RWPE2 (cell line): Measurements from ENCODE around the gene PSMD11.

ENCODE experiments used
- ATAC-seq: fragments of 200-7000 bp; cut with Tn5 transposase; 3 replicates; pipeline ENCODE4 v1.9.1; 2021; ENCODE audit warnings: low read depth
- DNase-seq: peaks from one replicate; pipeline ENCODE4 v3.0.0-alpha.2; 2020; ENCODE audit warnings: low spot score
- H3K27ac ChIP-seq: fragments of 450-650 bp; 2 replicates; pipeline ENCODE4 v1.5.1; 2017; ENCODE audit warnings: mild to moderate bottlenecking; ENCODE audit not compliant: poor library complexity, severe bottlenecking
- H3K27me3 ChIP-seq: fragments of 250-450 bp; sonication (Bioruptor Pico); 2 replicates; pipeline ENCODE4 v1.5.1; 2021; ENCODE audit warnings: mild to moderate bottlenecking, moderate library complexity; ENCODE audit not compliant: insufficient read depth, poor library complexity, severe bottlenecking
- H3K36me3 ChIP-seq: fragments of 250-450 bp; sonication (Bioruptor Pico); 2 replicates; pipeline ENCODE4 v1.5.1; 2020; ENCODE audit warnings: low read depth, mild to moderate bottlenecking, moderate library complexity
- H3K4me1 ChIP-seq: fragments of 250-450 bp; sonication (Bioruptor Pico); 2 replicates; pipeline ENCODE4 v1.5.1; 2021; ENCODE audit warnings: mild to moderate bottlenecking, moderate library complexity; ENCODE audit not compliant: insufficient read depth, poor library complexity, severe bottlenecking
- H3K4me3 ChIP-seq: fragments of 250-450 bp; sonication (Bioruptor Pico); 2 replicates; pipeline ENCODE4 v1.5.1; 2021; ENCODE audit warnings: mild to moderate bottlenecking, moderate library complexity; ENCODE audit not compliant: severe bottlenecking
- H3K9me3 ChIP-seq: fragments of 250-450 bp; sonication (Bioruptor Pico); 2 replicates; pipeline ENCODE4 v1.5.1; 2021; ENCODE audit warnings: mild to moderate bottlenecking, moderate library complexity; ENCODE audit not compliant: severe bottlenecking
- TF ChIP-seq, protein P1 (sequence below): fragments of 450-650 bp; IDR thresholded peaks from one replicate; pipeline ENCODE4 v1.5.1; 2017; ENCODE audit warnings: mild to moderate bottlenecking, moderate library complexity; ENCODE audit not compliant: poor library complexity, severe bottlenecking

The PSMD11 gene

DNA sequence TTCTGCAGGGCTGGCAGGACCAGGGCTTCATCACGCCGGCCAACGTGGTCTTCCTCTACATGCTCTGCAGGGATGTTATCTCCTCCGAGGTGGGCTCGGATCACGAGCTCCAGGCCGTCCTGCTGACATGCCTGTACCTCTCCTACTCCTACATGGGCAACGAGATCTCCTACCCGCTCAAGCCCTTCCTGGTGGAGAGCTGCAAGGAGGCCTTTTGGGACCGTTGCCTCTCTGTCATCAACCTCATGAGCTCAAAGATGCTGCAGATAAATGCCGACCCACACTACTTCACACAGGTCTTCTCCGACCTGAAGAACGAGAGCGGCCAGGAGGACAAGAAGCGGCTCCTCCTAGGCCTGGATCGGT is 43.9 kb downstream of the PSMD11 start:
- Histone ChIP-seq H3K4me1 (no peaks in the 10 kb centered on the region), H3K36me3 (peaks cover 13% of the 10 kb centered on the region), H3K4me3 (no peak overlapping the region), H3K9me3 (no peaks in the 10 kb centered on the region), H3K27ac (no peak overlapping the region), H3K27me3 (no peaks in the 10 kb centered on the region)
- TF ChIP-seq, protein P1, sequence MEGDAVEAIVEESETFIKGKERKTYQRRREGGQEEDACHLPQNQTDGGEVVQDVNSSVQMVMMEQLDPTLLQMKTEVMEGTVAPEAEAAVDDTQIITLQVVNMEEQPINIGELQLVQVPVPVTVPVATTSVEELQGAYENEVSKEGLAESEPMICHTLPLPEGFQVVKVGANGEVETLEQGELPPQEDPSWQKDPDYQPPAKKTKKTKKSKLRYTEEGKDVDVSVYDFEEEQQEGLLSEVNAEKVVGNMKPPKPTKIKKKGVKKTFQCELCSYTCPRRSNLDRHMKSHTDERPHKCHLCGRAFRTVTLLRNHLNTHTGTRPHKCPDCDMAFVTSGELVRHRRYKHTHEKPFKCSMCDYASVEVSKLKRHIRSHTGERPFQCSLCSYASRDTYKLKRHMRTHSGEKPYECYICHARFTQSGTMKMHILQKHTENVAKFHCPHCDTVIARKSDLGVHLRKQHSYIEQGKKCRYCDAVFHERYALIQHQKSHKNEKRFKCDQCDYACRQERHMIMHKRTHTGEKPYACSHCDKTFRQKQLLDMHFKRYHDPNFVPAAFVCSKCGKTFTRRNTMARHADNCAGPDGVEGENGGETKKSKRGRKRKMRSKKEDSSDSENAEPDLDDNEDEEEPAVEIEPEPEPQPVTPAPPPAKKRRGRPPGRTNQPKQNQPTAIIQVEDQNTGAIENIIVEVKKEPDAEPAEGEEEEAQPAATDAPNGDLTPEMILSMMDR, result no peak
- no peak for ATAC-seq
- DNase-seq, result no peak

DNA sequence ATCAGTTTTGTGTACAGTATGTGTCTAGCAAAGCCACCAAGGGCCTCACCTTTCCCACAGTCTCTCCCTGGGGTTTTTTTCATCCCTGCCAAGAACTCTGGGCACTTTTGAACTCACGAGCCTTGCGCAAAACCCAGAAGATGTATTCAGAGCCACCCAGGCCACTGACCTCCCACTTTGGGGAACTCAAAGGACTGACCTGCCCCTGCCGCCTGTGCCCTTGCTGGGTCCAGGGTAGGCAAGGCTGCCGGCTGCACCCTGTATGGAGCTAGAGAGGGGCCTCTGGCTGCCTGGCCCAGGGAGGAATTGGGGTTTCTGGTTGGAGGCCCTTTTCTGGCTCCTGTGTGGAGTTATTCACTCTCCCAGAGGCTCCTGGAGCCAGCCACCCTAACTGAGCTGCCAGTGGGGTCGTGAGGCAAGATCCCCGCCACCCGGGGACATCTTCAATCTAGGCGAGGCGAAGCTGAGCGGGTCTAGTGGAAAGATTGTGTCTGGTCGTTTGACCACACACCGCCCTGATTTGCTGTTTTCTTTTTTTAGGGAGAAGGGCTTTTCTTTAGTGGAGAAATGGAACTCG is 44.4 kb downstream of the PSMD11 start:
- no peaks in the 10 kb centered on the region for H3K9me3 ChIP-seq
- H3K4me1 ChIP-seq, result no peaks in the 10 kb centered on the region
- H3K4me3 ChIP-seq, result no peak overlapping the region
- TF ChIP-seq, protein P1, result no peak
- H3K27ac ChIP-seq, result no peak overlapping the region
- DNase-seq, result no peak
- ATAC-seq, result no peak
- peaks cover 13% of the 10 kb centered on the region for H3K36me3 ChIP-seq
- no peaks in the 10 kb centered on the region for H3K27me3 ChIP-seq

DNA sequence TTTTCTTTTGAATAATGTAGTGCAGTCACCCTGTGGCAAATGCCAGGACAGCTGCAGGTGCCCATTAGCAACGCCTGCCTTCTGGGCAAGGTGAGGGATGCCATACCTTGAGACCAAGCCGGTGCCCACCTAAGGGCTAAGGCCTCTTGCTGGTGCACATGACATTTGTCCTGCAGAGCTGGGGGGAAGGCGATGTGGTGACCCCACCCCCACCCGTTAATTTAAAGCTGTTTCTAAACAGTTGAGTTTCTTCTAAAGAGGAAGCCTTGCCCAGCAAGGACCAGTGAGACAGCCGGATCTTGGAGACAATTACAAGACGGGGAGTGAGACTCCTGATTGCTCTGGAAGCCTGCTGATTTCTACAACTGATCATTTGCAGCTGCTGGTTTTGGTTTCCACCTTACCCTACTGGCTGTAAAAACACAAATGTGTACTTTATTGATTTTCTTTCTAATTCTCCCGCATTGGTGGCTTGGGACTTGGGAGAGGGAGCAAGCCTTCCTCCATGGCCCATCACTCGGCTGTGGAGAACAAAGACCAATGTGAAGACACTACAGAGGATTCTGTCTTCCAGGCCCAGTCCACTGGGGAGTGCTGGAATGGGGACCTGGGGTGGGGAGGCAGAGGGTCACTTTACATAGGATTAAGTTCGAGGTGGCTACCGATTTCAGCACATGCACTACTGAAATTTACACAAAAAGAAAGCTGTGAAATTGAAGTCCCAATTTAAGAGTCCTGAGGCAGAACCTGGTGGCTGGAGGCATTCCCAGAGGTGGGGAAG is 45.2 kb downstream of the PSMD11 start:
- TF ChIP-seq, protein P1, result no peak
- H3K4me1 ChIP-seq, result no peaks in the 10 kb centered on the region
- no peak for DNase-seq
- H3K4me3 ChIP-seq, result no peak overlapping the region
- no peak overlapping the region for H3K27ac ChIP-seq
- no peaks in the 10 kb centered on the region for H3K9me3 ChIP-seq
- no peak for ATAC-seq
- no peaks in the 10 kb centered on the region for H3K27me3 ChIP-seq
- H3K36me3 ChIP-seq, result peaks cover 13% of the 10 kb centered on the region

DNA sequence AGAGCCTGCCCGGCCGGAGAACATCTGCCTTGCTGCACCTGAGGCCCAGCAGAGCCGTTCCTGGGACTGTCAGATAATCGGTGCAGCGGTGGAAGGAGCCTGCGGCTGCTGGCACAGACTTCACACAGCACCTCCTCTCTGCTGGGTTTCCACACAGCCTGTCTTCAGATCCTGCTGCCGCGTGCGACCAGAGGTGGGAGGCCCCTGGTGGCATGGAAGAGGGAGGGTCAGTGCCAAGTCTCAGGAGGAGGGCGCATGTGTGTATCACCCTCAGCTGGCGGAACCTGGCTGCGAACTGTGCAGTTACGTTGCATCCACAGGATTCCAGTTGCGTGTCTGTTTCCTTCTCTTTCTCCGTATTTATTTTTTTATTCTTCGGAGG is 45.8 kb downstream of the PSMD11 start:
- DNase-seq (no peak), ATAC-seq (no peak)

More for the DNA sequence above, 45.8 kb downstream of the PSMD11 start:
- Histone ChIP-seq H3K9me3 (no peaks in the 10 kb centered on the region), H3K36me3 (peaks cover 13% of the 10 kb centered on the region), H3K4me3 (no peak overlapping the region), H3K4me1 (no peaks in the 10 kb centered on the region), H3K27me3 (no peaks in the 10 kb centered on the region), H3K27ac (no peak overlapping the region)
- TF ChIP-seq, protein P1, result no peak
